HepG2 (cell line): Measurements from ENCODE around the gene GNRHR. TPM values are rescaled to one million over a fixed set of nuclear protein-coding genes. Genes with fewer than 3 reads are reported as not detected.

Source experiments
- EP300 ChIP-seq, 3 experiments: sonication (generic) in 1 of 3; formaldehyde crosslinking in 1 of 3; IDR thresholded peaks; 2 replicates each; pipeline versions ENCODE4 v1.5.1 to v1.6.1; 2011 to 2020; ENCODE audit warnings: low read depth in 2 of 3, low read length in 2 of 3, borderline replicate concordance in 1 of 3, improper control_type of control experiment in 1 of 3, mild to moderate bottlenecking in 1 of 3, missing genetic modification reagents in 1 of 3, moderate library complexity in 1 of 3
- ETV6 ChIP-seq: sonication (generic); formaldehyde crosslinking; conservative IDR thresholded peaks from 2 replicates; pipeline ENCODE4 v1.4.0; 2020; ENCODE audit warnings: missing genetic modification reagents
- KAT7 ChIP-seq: IDR thresholded peaks from 2 replicates; pipeline ENCODE4 v1.6.1; 2018; ENCODE audit warnings: borderline replicate concordance, missing compliant biosample characterization
- KDM5A ChIP-seq: fragments of 200-600 bp; sonication (generic); IDR thresholded peaks from 2 replicates; pipeline ENCODE4 v1.7.0; 2018; ENCODE audit warnings: antibody characterized with exemption, mild to moderate bottlenecking, low read length, borderline replicate concordance
- MIXL1 ChIP-seq: IDR thresholded peaks from 2 replicates; pipeline ENCODE4 v1.6.1; 2016
- PAXIP1 ChIP-seq: sonication (generic); formaldehyde crosslinking; conservative IDR thresholded peaks from 2 replicates; pipeline ENCODE4 v1.4.0; 2020; ENCODE audit warnings: mild to moderate bottlenecking, missing genetic modification reagents, moderate library complexity
- SNAPC4 ChIP-seq: sonication (generic); formaldehyde crosslinking; IDR thresholded peaks from 2 replicates; pipeline ENCODE4 v1.4.0; 2020; ENCODE audit warnings: mild to moderate bottlenecking, missing genetic modification reagents
- ZBTB46 ChIP-seq: sonication (generic); formaldehyde crosslinking; IDR thresholded peaks from 2 replicates; pipeline ENCODE4 v1.4.0; 2020; ENCODE audit warnings: mild to moderate bottlenecking, missing genetic modification reagents, borderline replicate concordance
- ZNF556 ChIP-seq: sonication (generic); formaldehyde crosslinking; IDR thresholded peaks from 2 replicates; pipeline ENCODE4 v1.4.0; 2020; ENCODE audit warnings: mild to moderate bottlenecking, missing genetic modification reagents, borderline replicate concordance
- ZNF564 ChIP-seq: sonication (generic); formaldehyde crosslinking; IDR thresholded peaks from 2 replicates; pipeline ENCODE4 v1.8.1; 2023; ENCODE audit warnings: mild to moderate bottlenecking, missing genetic modification reagents
- polyA plus RNA-seq, 8 experiments: library from polyadenylated mRNA; depleted of rRNA in 3 of 8; stranded (reverse) in 7 of 8; unstranded in 1 of 8; fragments of >200 nt; fragmentation: Illumina TruSeq in 4 of 8; extraction: Trizol in 4 of 8; gene quantifications; 2 replicates each; pipeline versions ENCODE4 v1.2.1 to v1.2.3, GENCODE V29; 2011 to 2016; ENCODE audit warnings: low read depth in 4 of 8, missing spikeins in 1 of 8, mixed read lengths in 1 of 8; ENCODE audit not compliant: insufficient read depth in 1 of 8
- total RNA-seq, 5 experiments: library from RNA; depleted of rRNA; stranded (reverse); fragments of >200 nt; fragmentation: Illumina TruSeq; extraction: Trizol; gene quantifications; 2 replicates each; pipeline ENCODE4 v1.2.3, GENCODE V29; 2016; ENCODE audit warnings: low read depth in 1 of 5

The GNRHR gene
- total and polyA plus RNA-seq, 2 of the 13 experiments (the other 11 are each of a cell fraction or from before 2014, with no cell fraction given), result not detected

- TF ChIP-seq ZNF564 (CRISPR knock-in tag), result 0 out of 2 replicates have a peak, but pooled peaks have one; percentile 6
- TF ChIP-seq PAXIP1 (CRISPR knock-in tag), result peak; percentile 50; the same call in 1 of the 2 replicates
- TF ChIP-seq MIXL1, result 0 out of 2 replicates have a peak, but pooled peaks have one; percentile 6
- TF ChIP-seq ETV6, result no peak
- TF ChIP-seq SNAPC4 (CRISPR knock-in tag), result 0 out of 2 replicates have a peak, but pooled peaks have one; percentile 13
- TF ChIP-seq KDM5A, result peak; percentile 10; the same call in 1 of the 2 replicates
- 0 out of 4 replicates have a peak, but pooled peaks of 1 of the 2 experiments have one; percentile 1 for TF ChIP-seq EP300 (IDR thresholded peaks at IDR 0.05; ENCODE audit: low read depth in 2 of 2, low read length in 2 of 2)
- no peak for TF ChIP-seq EP300 (CRISPR knock-in tag; IDR thresholded peaks at IDR 0.05; ENCODE audit: borderline replicate concordance)
- 0 out of 2 replicates have a peak, but pooled peaks have one; percentile 14 for TF ChIP-seq KAT7
- TF ChIP-seq ZBTB46, result no peak
- 0 out of 2 replicates have a peak, but pooled peaks have one; percentile 1 for TF ChIP-seq ZNF556
These were observed 52.7 kb downstream of the GNRHR start (continued) for GRCh38 chr4:67701517-67701850.
